Activated CD8-positive, alpha-beta T cell treated with anti-CD3 and anti-CD28 coated beads for 36 hours (primary cell): ENCODE measurements around the gene LRP6. TPM values are rescaled to one million over a fixed set of nuclear protein-coding genes. Genes with fewer than 3 reads are reported as not detected.

ENCODE experiments used
- ATAC-seq: fragments of 200-7000 bp; cut with Tn5 transposase; one replicate; pipeline ENCODE4 v1.10.0; 2021; ENCODE audit warnings: mild to moderate bottlenecking, moderate library complexity
- CTCF ChIA-PET: fragments of 350-600 bp; sonication (Branson Sonifier 250); formaldehyde crosslinking; loops from one replicate; lab custom pipeline; 2021; ENCODE audit warnings: antibody characterized with exemption; lab: Charles Lee
- POLR2A ChIA-PET: fragments of 350-600 bp; sonication (Branson Sonifier 250); formaldehyde crosslinking; loops from one replicate; lab custom pipeline; 2021; ENCODE audit warnings: antibody characterized with exemption; lab: Charles Lee
- DNase-seq: peaks from one replicate; pipeline ENCODE4 v3.0.0-alpha.2; 2020
- H3K27ac Mint-ChIP-seq: one replicate; pipeline ENCODE4 v1.8.0; 2021; ENCODE audit warnings: mild to moderate bottlenecking, mixed read lengths
- H3K27me3 Mint-ChIP-seq: one replicate; pipeline ENCODE4 v1.8.0; 2021; ENCODE audit warnings: mixed read lengths
- H3K36me3 Mint-ChIP-seq: one replicate; pipeline ENCODE4 v1.8.0; 2021; ENCODE audit warnings: low read depth, mixed read lengths
- H3K4me1 Mint-ChIP-seq: one replicate; pipeline ENCODE4 v1.8.0; 2021; ENCODE audit warnings: low read depth, mixed read lengths
- H3K4me3 Mint-ChIP-seq: one replicate; pipeline ENCODE4 v1.8.0; 2021; ENCODE audit warnings: mild to moderate bottlenecking, moderate library complexity, mixed read lengths
- H3K9me3 Mint-ChIP-seq: one replicate; pipeline ENCODE4 v1.8.0; 2021; ENCODE audit warnings: mixed read lengths
- intact Hi-C: fragments of 100-400 bp; cut with micrococcal nuclease; formaldehyde crosslinking; loops from one replicate; pipeline ENCODE4 v1.10.0; 2022
- total RNA-seq, 2 experiments: library from RNA; stranded (reverse); gene quantifications; one replicate each; pipeline ENCODE4 v1.2.3, GENCODE V29; 2021
- TF ChIP-seq, protein P1 (sequence below): fragments of 200-600 bp; IDR thresholded peaks from one replicate; pipeline ENCODE4 v1.8.0; 2022; ENCODE audit warnings: antibody characterized with exemption, mild to moderate bottlenecking

The LRP6 gene
- total RNA-seq, 2 experiments from 2014 or later: 1.3 to 2.0 TPM

- ATAC-seq: peak; percentile 89
- Mint-ChIP-seq H3K4me3 (no peak overlapping the region), H3K27ac (no peak overlapping the region), H3K4me1 (peaks cover 13% of the 10 kb centered on the region), H3K36me3 (no peaks in the 10 kb centered on the region), H3K9me3 (no peaks in the 10 kb centered on the region), H3K27me3 (peaks cover 14% of the 10 kb centered on the region)
- peak; percentile 75 for DNase-seq
- TF ChIP-seq, protein P1, sequence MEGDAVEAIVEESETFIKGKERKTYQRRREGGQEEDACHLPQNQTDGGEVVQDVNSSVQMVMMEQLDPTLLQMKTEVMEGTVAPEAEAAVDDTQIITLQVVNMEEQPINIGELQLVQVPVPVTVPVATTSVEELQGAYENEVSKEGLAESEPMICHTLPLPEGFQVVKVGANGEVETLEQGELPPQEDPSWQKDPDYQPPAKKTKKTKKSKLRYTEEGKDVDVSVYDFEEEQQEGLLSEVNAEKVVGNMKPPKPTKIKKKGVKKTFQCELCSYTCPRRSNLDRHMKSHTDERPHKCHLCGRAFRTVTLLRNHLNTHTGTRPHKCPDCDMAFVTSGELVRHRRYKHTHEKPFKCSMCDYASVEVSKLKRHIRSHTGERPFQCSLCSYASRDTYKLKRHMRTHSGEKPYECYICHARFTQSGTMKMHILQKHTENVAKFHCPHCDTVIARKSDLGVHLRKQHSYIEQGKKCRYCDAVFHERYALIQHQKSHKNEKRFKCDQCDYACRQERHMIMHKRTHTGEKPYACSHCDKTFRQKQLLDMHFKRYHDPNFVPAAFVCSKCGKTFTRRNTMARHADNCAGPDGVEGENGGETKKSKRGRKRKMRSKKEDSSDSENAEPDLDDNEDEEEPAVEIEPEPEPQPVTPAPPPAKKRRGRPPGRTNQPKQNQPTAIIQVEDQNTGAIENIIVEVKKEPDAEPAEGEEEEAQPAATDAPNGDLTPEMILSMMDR: no peak
- intact Hi-C loops: no loop called here
- POLR2A ChIA-PET: interaction anchor here (0.8 kb wide), 1 partner anchor 522 kb away, joined by 3 read pairs; no protein-coding TSS in a partner anchor
- CTCF ChIA-PET: interaction anchor here (1.4 to 2.5 kb wide), 3 partner anchors 10 to 155 kb away, joined by 4 to 8 read pairs (median 6); no protein-coding TSS in a partner anchor
Observed at GRCh38 chr12:12171991-12172511, 94.8 kb downstream of the LRP6 start.

- CTCF ChIA-PET: no interaction called here
- peaks cover 10% of the 10 kb centered on the region for H3K27me3 Mint-ChIP-seq
- peaks cover 13% of the 10 kb centered on the region for H3K4me1 Mint-ChIP-seq
- intact Hi-C loops: no loop called here
- POLR2A ChIA-PET: no interaction called here
- TF ChIP-seq, protein P1: no peak
- ATAC-seq (no peak), DNase-seq (no peak)
- H3K9me3 Mint-ChIP-seq: no peaks in the 10 kb centered on the region
- no peak overlapping the region for H3K4me3 Mint-ChIP-seq
- no peaks in the 10 kb centered on the region for H3K36me3 Mint-ChIP-seq
- no peak overlapping the region for H3K27ac Mint-ChIP-seq
Observed at GRCh38 chr12:12167847-12168246, 99.0 kb downstream of the LRP6 start.

DNA sequence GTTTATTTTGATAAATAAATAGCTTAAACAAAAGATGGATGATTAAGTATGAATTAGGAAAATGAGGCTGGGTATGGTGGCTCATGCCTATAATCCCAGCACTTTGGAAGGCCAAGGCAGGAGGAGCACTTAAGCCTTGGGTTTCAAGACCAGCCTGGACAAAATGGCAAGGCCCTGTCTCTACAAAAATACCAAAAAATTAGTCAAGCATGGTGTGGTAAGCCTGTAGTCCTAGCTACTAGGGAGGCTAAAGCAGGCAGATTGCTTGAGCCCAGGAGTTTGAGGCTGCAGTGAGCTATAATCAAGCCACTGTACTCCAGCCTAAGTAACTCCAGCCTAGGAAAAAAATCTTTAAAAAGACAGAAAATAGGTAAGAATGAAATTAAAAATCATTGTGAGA, 100.1 kb downstream of the LRP6 start:
- DNase-seq (no peak), ATAC-seq (no peak)
- POLR2A ChIA-PET: no interaction called here
- intact Hi-C loops: no loop called here
- Mint-ChIP-seq H3K27ac (no peak overlapping the region), H3K4me1 (peaks cover 3% of the 10 kb centered on the region), H3K36me3 (no peaks in the 10 kb centered on the region), H3K4me3 (no peak overlapping the region), H3K9me3 (no peaks in the 10 kb centered on the region), H3K27me3 (peaks cover 10% of the 10 kb centered on the region)
- CTCF ChIA-PET: interaction anchor here (0.8 kb wide), 1 partner anchor 26 kb away, joined by 3 read pairs; no protein-coding TSS in a partner anchor
- TF ChIP-seq, protein P1: no peak

DNA sequence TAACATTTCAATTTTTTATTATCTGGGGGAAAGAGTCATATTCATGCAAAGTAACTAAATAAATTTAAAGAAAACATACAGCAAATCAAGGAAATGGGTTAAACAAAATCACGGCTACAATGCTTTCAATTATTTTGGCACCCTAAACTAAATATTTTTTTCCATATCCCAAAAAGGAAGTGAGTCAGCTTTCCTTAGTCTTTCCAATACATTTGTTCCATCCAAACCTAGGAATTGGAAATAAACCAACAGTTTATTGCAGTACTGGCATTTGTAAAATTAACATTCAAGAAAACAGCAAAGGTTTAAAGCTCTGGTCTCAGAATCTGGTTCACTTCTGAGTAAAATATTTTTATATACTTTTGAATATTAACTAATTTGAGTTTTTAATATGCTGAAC, 106.9 kb downstream of the LRP6 start:
- peaks cover 3% of the 10 kb centered on the region for H3K27me3 Mint-ChIP-seq

GRCh38 chr12:12158858-12159257, 108.0 kb downstream of the LRP6 start:
- intact Hi-C loops: no loop called here
- no peak overlapping the region for H3K4me3 Mint-ChIP-seq
- H3K27ac Mint-ChIP-seq: no peak overlapping the region
- no peaks in the 10 kb centered on the region for H3K4me1 Mint-ChIP-seq
- ChIA-PET POLR2A (interaction anchor here (0.7 to 0.9 kb wide), 2 partner anchors 12 to 125 kb away, joined by 3 read pairs; no protein-coding TSS in a partner anchor), CTCF (no interaction called here)
- TF ChIP-seq, protein P1: no peak
- DNase-seq: no peak
- no peaks in the 10 kb centered on the region for H3K9me3 Mint-ChIP-seq
- H3K27me3 Mint-ChIP-seq: no peaks in the 10 kb centered on the region
- ATAC-seq: no peak
- H3K36me3 Mint-ChIP-seq: no peaks in the 10 kb centered on the region

More for the DNA sequence above, 106.9 kb downstream of the LRP6 start:
- DNase-seq: no peak
- Mint-ChIP-seq H3K4me3 (no peak overlapping the region), H3K36me3 (no peaks in the 10 kb centered on the region), H3K27ac (no peak overlapping the region), H3K9me3 (no peaks in the 10 kb centered on the region), H3K4me1 (no peaks in the 10 kb centered on the region)
- ChIA-PET CTCF (interaction anchor here (2.2 kb wide), 1 partner anchor 12 kb away, joined by 8 read pairs; no protein-coding TSS in a partner anchor), POLR2A (no interaction called here)
- ATAC-seq: no peak
- TF ChIP-seq, protein P1: no peak
- intact Hi-C loops: no loop called here
